ENCODE measurements around the gene RBMY1J.
"Not testable (repeated sequence)": the region's sequence is repeated elsewhere in the genome, so short reads cannot be mapped to it uniquely, and the experiment has no call there.

The RBMY1J gene

GRCh38 chrY:22403110-22403509, at the start of gene RBMY1J:
RBMY1J (plus strand) TSS chrY:22403410; CDS start chrY:22405448, 2,038 bp downstream.
- not testable (repeated sequence) for H3K27me3 ChIP-seq (ENCODE audit: insufficient read depth, insufficient read length); H3K9me3 ChIP-seq (ENCODE audit: insufficient read depth, low read length); H3K4me3 ChIP-seq (ENCODE audit: insufficient read length, low read depth); H3K9ac ChIP-seq (ENCODE audit: insufficient read length, low read depth); H3K4me1 ChIP-seq (ENCODE audit: insufficient read depth, insufficient read length); H3K36me3 ChIP-seq (ENCODE audit: insufficient read depth, insufficient read length, low read length); DNase-seq (ENCODE audit: low read depth, low spot score)

- TF ChIP-seq ZNF274 (IDR thresholded peaks at IDR 0.05; ENCODE audit: low read depth, low read length) (no peak), YY1 (IDR thresholded peaks at IDR 0.05; ENCODE audit: insufficient read depth, insufficient read length) (no peak), SUZ12 (IDR thresholded peaks at IDR 0.05; ENCODE audit: extremely low read depth, insufficient read depth, insufficient read length) (no peak)
- H3K9ac ChIP-seq (ENCODE audit: insufficient read length, low read depth), result no peak overlapping the region
- DNase-seq (ENCODE audit: low read depth, low spot score), result no peak
- H3K4me1 ChIP-seq (ENCODE audit: insufficient read depth, insufficient read length), result no peaks in the 10 kb centered on the region
- H3K27me3 ChIP-seq (ENCODE audit: insufficient read depth, insufficient read length), result no peaks in the 10 kb centered on the region
- H3K36me3 ChIP-seq (ENCODE audit: insufficient read depth, insufficient read length, low read length), result no peaks in the 10 kb centered on the region
- H3K4me3 ChIP-seq (ENCODE audit: insufficient read length, low read depth), result no peak overlapping the region
- no peaks in the 10 kb centered on the region for H3K9me3 ChIP-seq (ENCODE audit: insufficient read depth, low read length)
Measured at GRCh38 chrY:22367416-22367815, 35.8 kb upstream of the RBMY1J start.

- H3K9ac ChIP-seq (ENCODE audit: insufficient read length, low read depth), result no peak overlapping the region
- DNase-seq (ENCODE audit: low read depth, low spot score), result no peak
- H3K27me3 ChIP-seq (ENCODE audit: insufficient read depth, insufficient read length), result no peaks in the 10 kb centered on the region
- no peaks in the 10 kb centered on the region for H3K4me1 ChIP-seq (ENCODE audit: insufficient read depth, insufficient read length)
- H3K4me3 ChIP-seq (ENCODE audit: insufficient read length, low read depth), result no peak overlapping the region
- TF ChIP-seq YY1 (IDR thresholded peaks at IDR 0.05; ENCODE audit: insufficient read depth, insufficient read length), result no peak
- no peak for TF ChIP-seq SUZ12 (IDR thresholded peaks at IDR 0.05; ENCODE audit: extremely low read depth, insufficient read depth, insufficient read length)
- no peak for TF ChIP-seq ZNF274 (IDR thresholded peaks at IDR 0.05; ENCODE audit: low read depth, low read length)
- no peaks in the 10 kb centered on the region for H3K9me3 ChIP-seq (ENCODE audit: insufficient read depth, low read length)
- no peaks in the 10 kb centered on the region for H3K36me3 ChIP-seq (ENCODE audit: insufficient read depth, insufficient read length, low read length)
Measured at GRCh38 chrY:22370623-22371022, 32.6 kb upstream of the RBMY1J start.

- H3K4me1 ChIP-seq (ENCODE audit: insufficient read depth, insufficient read length), result no peaks in the 10 kb centered on the region
- H3K4me3 ChIP-seq (ENCODE audit: insufficient read length, low read depth), result no peak overlapping the region
- H3K9ac ChIP-seq (ENCODE audit: insufficient read length, low read depth), result no peak overlapping the region
- no peaks in the 10 kb centered on the region for H3K9me3 ChIP-seq (ENCODE audit: insufficient read depth, low read length)
- no peak for TF ChIP-seq YY1 (IDR thresholded peaks at IDR 0.05; ENCODE audit: insufficient read depth, insufficient read length)
- no peak for TF ChIP-seq SUZ12 (IDR thresholded peaks at IDR 0.05; ENCODE audit: extremely low read depth, insufficient read depth, insufficient read length)
- TF ChIP-seq ZNF274 (IDR thresholded peaks at IDR 0.05; ENCODE audit: low read depth, low read length), result no peak
- DNase-seq (ENCODE audit: low read depth, low spot score), result peak; percentile 1
- no peaks in the 10 kb centered on the region for H3K27me3 ChIP-seq (ENCODE audit: insufficient read depth, insufficient read length)
- no peaks in the 10 kb centered on the region for H3K36me3 ChIP-seq (ENCODE audit: insufficient read depth, insufficient read length, low read length)
Measured at GRCh38 chrY:22373494-22373893, 29.7 kb upstream of the RBMY1J start.

DNA sequence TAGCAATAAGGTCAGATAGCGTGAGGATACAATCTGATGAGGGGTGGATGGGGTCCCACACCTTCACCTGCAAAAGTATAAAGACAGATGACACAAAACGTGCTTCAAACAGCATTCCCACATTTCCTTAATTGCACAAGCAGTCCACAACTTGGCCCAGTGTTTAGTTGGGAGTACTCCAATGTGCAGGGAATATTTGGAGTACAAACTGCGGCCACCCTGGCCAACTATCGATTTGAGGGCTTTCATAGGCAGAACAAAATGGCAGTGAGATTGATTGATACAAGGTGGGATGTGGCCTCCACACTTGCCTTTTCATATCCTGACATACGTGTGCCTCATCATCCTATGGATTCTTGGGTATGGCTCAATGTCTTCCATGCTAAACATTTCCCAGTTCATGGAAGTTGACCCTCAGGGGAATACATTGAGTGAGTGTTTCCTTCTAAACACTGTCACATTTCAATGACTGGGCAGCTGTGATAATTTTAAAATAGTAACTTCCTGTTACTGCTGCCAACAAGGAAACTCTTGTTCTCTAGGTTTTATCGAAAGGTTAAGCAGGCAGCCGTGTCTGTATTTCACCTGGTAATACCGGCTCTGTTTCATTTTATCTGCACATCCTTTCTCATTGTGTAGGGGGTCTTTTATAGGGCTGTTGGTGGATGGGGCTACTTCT, 41.6 kb downstream of the RBMY1J start:
- not testable (repeated sequence) for H3K4me3 ChIP-seq (ENCODE audit: insufficient read length, low read depth); H3K9ac ChIP-seq (ENCODE audit: insufficient read length, low read depth)

DNA sequence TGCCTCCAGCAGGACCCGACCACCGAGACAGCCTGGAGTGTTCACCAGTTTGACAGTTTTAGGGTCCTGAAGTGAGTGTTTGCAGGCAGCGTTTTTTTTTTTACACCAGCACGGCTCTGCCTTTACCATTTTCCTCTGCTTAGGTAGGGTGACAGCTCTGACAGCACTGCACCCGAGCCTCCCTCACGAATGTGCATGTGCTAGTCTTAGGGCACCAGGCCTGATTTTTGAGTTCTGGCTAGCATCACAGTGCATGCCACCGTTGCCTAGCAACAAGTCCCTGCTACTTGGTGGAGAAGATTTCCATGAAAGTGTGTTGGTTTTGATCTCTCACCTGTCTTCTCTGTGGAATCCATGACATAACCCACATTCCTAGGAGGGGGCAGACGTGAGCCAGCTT, 52.3 kb downstream of the RBMY1J start:
- H3K27me3 ChIP-seq (ENCODE audit: insufficient read depth, insufficient read length); H3K4me3 ChIP-seq (ENCODE audit: insufficient read length, low read depth); H3K4me1 ChIP-seq (ENCODE audit: insufficient read depth, insufficient read length); DNase-seq (ENCODE audit: low read depth, low spot score); H3K9ac ChIP-seq (ENCODE audit: insufficient read length, low read depth); H3K36me3 ChIP-seq (ENCODE audit: insufficient read depth, insufficient read length, low read length); H3K9me3 ChIP-seq (ENCODE audit: insufficient read depth, low read length): not testable (repeated sequence)

More for the DNA sequence above, 41.6 kb downstream of the RBMY1J start:
- not testable (repeated sequence) for H3K36me3 ChIP-seq (ENCODE audit: insufficient read depth, insufficient read length, low read length); DNase-seq (ENCODE audit: low read depth, low spot score); H3K9me3 ChIP-seq (ENCODE audit: insufficient read depth, low read length); H3K27me3 ChIP-seq (ENCODE audit: insufficient read depth, insufficient read length); H3K4me1 ChIP-seq (ENCODE audit: insufficient read depth, insufficient read length)

GRCh38 chrY:22461962-22462361, 58.8 kb downstream of the RBMY1J start:
- DNase-seq (ENCODE audit: low read depth, low spot score); H3K4me1 ChIP-seq (ENCODE audit: insufficient read depth, insufficient read length); H3K9ac ChIP-seq (ENCODE audit: insufficient read length, low read depth); H3K4me3 ChIP-seq (ENCODE audit: insufficient read length, low read depth); H3K9me3 ChIP-seq (ENCODE audit: insufficient read depth, low read length); H3K27me3 ChIP-seq (ENCODE audit: insufficient read depth, insufficient read length); H3K36me3 ChIP-seq (ENCODE audit: insufficient read depth, insufficient read length, low read length): not testable (repeated sequence)

Measured in NT2/D1 (cell line).